Endothelial cell of umbilical vein (primary cell): ENCODE data around the gene MED17. TPM values are rescaled to one million over a fixed set of nuclear protein-coding genes. Genes with fewer than 3 reads are reported as not detected.

Experiments used
- BruUV-seq: library from RNA; stranded (reverse); fragments of 400-500 nt; replicated peaks from 2 replicates; lab custom pipeline; 2021; lab: Mats Ljungman, UMichigan
- CTCF ChIA-PET: fragments of 300-600, 350-600 bp; sonication (Branson Sonifier 250); formaldehyde crosslinking; loops from one replicate; lab custom pipeline; 2021; ENCODE audit warnings: antibody characterized with exemption, inconsistent platforms; lab: Charles Lee
- POLR2A ChIA-PET: fragments of 300-600, 350-600 bp; sonication (Branson Sonifier 250); formaldehyde crosslinking; loops from one replicate; lab custom pipeline; 2021; ENCODE audit warnings: antibody characterized with exemption, inconsistent platforms; lab: Charles Lee
- DNase-seq: peaks from one replicate; pipeline ENCODE4 v3.0.0-alpha.2; 2011; ENCODE audit warnings: low read depth, low spot score
- FAIRE-seq: peaks from 2 replicates; lab custom pipeline; 2011; peaks lifted over from hg19 to GRCh38; lab: Jason Lieb, UNC
- H2AFZ ChIP-seq: 2 replicates; pipeline ENCODE4 v1.6.0; 2012; ENCODE audit warnings: low read depth, low read length, control low read depth, inconsistent platforms
- H3K27ac ChIP-seq: 2 replicates; pipeline ENCODE4 v1.5.1; 2011; ENCODE audit warnings: low read depth, mild to moderate bottlenecking, control low read depth, low read length, moderate library complexity; ENCODE audit not compliant: insufficient read depth
- H3K27me3 ChIP-seq, 2 experiments: 2 replicates each; pipeline versions ENCODE4 v1.6.0 to v1.6.1; 2011; ENCODE audit warnings: low read length in 2 of 2, mixed read lengths in 1 of 2; ENCODE audit not compliant: control insufficient read depth in 2 of 2, insufficient read depth in 2 of 2
- H3K36me3 ChIP-seq, 2 experiments: 2 replicates in 1 of 2; 3 replicates in 1 of 2; pipeline ENCODE4 v1.5.1; 2011; ENCODE audit warnings: low read length in 2 of 2, mild to moderate bottlenecking in 1 of 2, moderate library complexity in 1 of 2; ENCODE audit not compliant: control insufficient read depth in 2 of 2, insufficient read depth in 2 of 2; ENCODE audit errors: extremely low read depth in 1 of 2
- H3K4me1 ChIP-seq: 3 replicates; pipeline ENCODE4 v1.5.1; 2011; ENCODE audit warnings: mild to moderate bottlenecking, low read length; ENCODE audit not compliant: control insufficient read depth, insufficient read depth; ENCODE audit errors: extremely low read depth
- H3K4me2 ChIP-seq: 2 replicates; pipeline ENCODE4 v1.6.1; 2011; ENCODE audit warnings: low read length, control low read depth, mixed read lengths; ENCODE audit not compliant: insufficient read depth
- H3K4me3 ChIP-seq, 3 experiments: fragments of 200-600 bp in 1 of 3; sonication (generic), shearing (Covaris generic) in 1 of 3; replicated peaks in 1 of 3; 2 replicates each; pipeline ENCODE4 v1.5.1; 2011 to 2016; ENCODE audit warnings: control low read depth in 3 of 3, low read length in 3 of 3, mild to moderate bottlenecking in 2 of 3, inconsistent platforms in 1 of 3, low read depth in 1 of 3, moderate library complexity in 1 of 3; ENCODE audit not compliant: insufficient read depth in 1 of 3
- H3K79me2 ChIP-seq: 2 replicates; pipeline ENCODE4 v1.6.0; 2012; ENCODE audit warnings: low read length, inconsistent platforms; ENCODE audit not compliant: control insufficient read depth, insufficient read depth
- H3K9ac ChIP-seq: replicated peaks from 2 replicates; pipeline ENCODE3; 2011; ENCODE audit warnings: low read length, control low read depth; ENCODE audit not compliant: insufficient read depth; ENCODE audit errors: extremely low read depth
- H3K9me1 ChIP-seq: replicated peaks from 3 replicates; pipeline ENCODE4 v1.6.0; 2011; ENCODE audit warnings: mild to moderate bottlenecking, low read length; ENCODE audit not compliant: control insufficient read depth, insufficient read depth; ENCODE audit errors: extremely low read depth
- H3K9me3 ChIP-seq: replicated peaks from 2 replicates; pipeline ENCODE4 v1.5.1; 2012; ENCODE audit warnings: low read length, inconsistent platforms; ENCODE audit not compliant: control insufficient read depth, insufficient read depth
- H4K20me1 ChIP-seq: replicated peaks from 2 replicates; pipeline ENCODE3; 2011; ENCODE audit warnings: mild to moderate bottlenecking, low read length; ENCODE audit not compliant: control insufficient read depth, insufficient read depth; ENCODE audit errors: extremely low read depth
- CTCF ChIP-seq, 2 donors: IDR thresholded peaks; 1 replicate in 1 of 2; 2 replicates in 1 of 2; pipeline ENCODE4 v1.5.1; 2011; ENCODE audit warnings: low read length in 2 of 2, mild to moderate bottlenecking in 2 of 2, moderate library complexity in 2 of 2, control low read depth in 1 of 2, inconsistent platforms in 1 of 2, low read depth in 1 of 2; ENCODE audit not compliant: insufficient read depth in 1 of 2; ENCODE audit errors: extremely low read depth in 1 of 2
- EZH2 ChIP-seq: IDR thresholded peaks from 2 replicates; pipeline ENCODE4 v1.6.1; 2012; ENCODE audit warnings: borderline replicate concordance, low read depth, mild to moderate bottlenecking, moderate library complexity, low read length, inconsistent platforms; ENCODE audit not compliant: severe bottlenecking
- FOS ChIP-seq: IDR thresholded peaks from 2 replicates; pipeline ENCODE4 v1.6.1; 2011; ENCODE audit warnings: mild to moderate bottlenecking, low read length, moderate library complexity, borderline replicate concordance; ENCODE audit not compliant: insufficient read depth
- GATA2 ChIP-seq: IDR thresholded peaks from 2 replicates; pipeline ENCODE4 v1.7.0; 2011; ENCODE audit warnings: low read depth, mild to moderate bottlenecking, moderate library complexity, mixed read lengths, low read length; ENCODE audit not compliant: insufficient read length, insufficient read depth
- JUN ChIP-seq: IDR thresholded peaks from 2 replicates; pipeline ENCODE4 v1.6.1; 2011; ENCODE audit warnings: borderline replicate concordance, low read depth; ENCODE audit not compliant: insufficient read length, insufficient read depth
- MAX ChIP-seq: IDR thresholded peaks from 2 replicates; pipeline ENCODE4 v1.6.1; 2011; ENCODE audit not compliant: insufficient read depth, insufficient read length
- MYC ChIP-seq: IDR thresholded peaks from one replicate; pipeline ENCODE4 v1.6.1; 2011; ENCODE audit warnings: mild to moderate bottlenecking, low read depth, low read length
- POLR2A ChIP-seq: IDR thresholded peaks from 2 replicates; pipeline ENCODE4 v1.6.1; 2012; ENCODE audit warnings: low read depth, mild to moderate bottlenecking, control low read depth, low read length
- dilution Hi-C: fragments of 300-500 bp; cut with MboI; formaldehyde crosslinking; loops from one replicate; pipeline ENCODE4 v1.15.0; 2019; ENCODE audit warnings: low sequenced_read_pairs; ENCODE audit not compliant: extremely low pct_ligation_motif_present
- intact Hi-C: fragments of 100-400 bp; cut with micrococcal nuclease; formaldehyde crosslinking; loops from one replicate; pipeline ENCODE4 v1.10.0; 2022
- polyA plus RNA-seq, 4 experiments: library from polyadenylated mRNA; depleted of rRNA in 3 of 4; stranded (reverse) in 3 of 4; unstranded in 1 of 4; fragments of >200 nt; gene quantifications; 2 replicates each; pipeline versions ENCODE4 v1.2.1 to v1.2.3, GENCODE V29; 2011 to 2012; ENCODE audit warnings: missing spikeins in 1 of 4
- total RNA-seq: library from RNA; stranded (reverse); gene quantifications from 2 replicates; pipeline ENCODE4 v1.2.3, GENCODE V29; 2021

MED17 gene
- total and polyA plus RNA-seq, 2 donors (not counting 3 experiments of a cell fraction or from before 2014, with no cell fraction given), result 11.3 to 40.6 TPM

GRCh38 chr11:93849751-93850593 lies 65.9 kb downstream of the MED17 start:
- dilution Hi-C loops, result no loop called here
- peak; percentile 6 for DNase-seq
- H3K36me3 ChIP-seq, result no peaks in the 10 kb centered on the region
- no peak for FAIRE-seq
- intact Hi-C loops, result loop anchor here (1.0 kb wide), 1 partner anchor 278 kb away; the partner anchor contains the start of gene PANX1
- no peaks in the 10 kb centered on the region for H3K79me2 ChIP-seq
- H3K4me2 ChIP-seq, result peak overlapping the region; percentile 21
- no peak overlapping the region for H3K27ac ChIP-seq
- no peak overlapping the region for H3K9ac ChIP-seq
- no peaks in the 10 kb centered on the region for H4K20me1 ChIP-seq
- BruUV-seq, result no TSS peak
- POLR2A ChIA-PET, result no interaction called here
- CTCF ChIA-PET, result interaction anchor here (0.7 to 1.0 kb wide), 2 partner anchors 46 to 655 kb away, joined by 3 read pairs; no protein-coding TSS in a partner anchor
- H3K4me1 ChIP-seq, result peaks cover 3% of the 10 kb centered on the region
- TF ChIP-seq MYC, result no peak
- no peak for TF ChIP-seq CTCF (IDR thresholded peaks at IDR 0.05; ENCODE audit: extremely low read depth in 1 of 2, insufficient read depth in 1 of 2, low read depth in 1 of 2, low read length in 2 of 2)
- TF ChIP-seq JUN, result no peak
- no peak for TF ChIP-seq FOS
- no peak for TF ChIP-seq POLR2A
- TF ChIP-seq EZH2, result no peak
- TF ChIP-seq GATA2, result no peak
- no peak for TF ChIP-seq MAX
- H2AFZ ChIP-seq, result peak overlapping the region; percentile 76
- no peaks in the 10 kb centered on the region for H3K9me3 ChIP-seq
- H3K4me3 ChIP-seq, result peak overlapping the region in 2 of 3 experiments; percentile 11 to 36
- no peaks in the 10 kb centered on the region for H3K27me3 ChIP-seq
- H3K9me1 ChIP-seq, result no peaks in the 10 kb centered on the region
